Tibial nerve (tissue), 4 donors: ENCODE results near the gene FAM167B.

Source experiments
- CTCF ChIP-seq, 5 experiments: fragments of 200-600 bp in 3 of 5; fragments of 450-650 bp in 2 of 5; sonication (generic) in 3 of 5; IDR thresholded peaks; one replicate each; pipeline ENCODE4 v1.5.1; 2016 to 2019; ENCODE audit warnings: antibody characterized with exemption in 5 of 5, mild to moderate bottlenecking in 3 of 5, moderate library complexity in 2 of 5
- EP300 ChIP-seq, 2 donors: sonication (generic); formaldehyde crosslinking; IDR thresholded peaks; one replicate each; pipeline ENCODE4 v1.6.1; 2017; ENCODE audit warnings: antibody characterized with exemption in 2 of 2, mild to moderate bottlenecking in 1 of 2
- POLR2A ChIP-seq, 2 donors: fragments of 450-650 bp; IDR thresholded peaks; one replicate each; pipeline ENCODE4 v1.6.1; 2017; ENCODE audit warnings: antibody characterized with exemption in 2 of 2, mild to moderate bottlenecking in 2 of 2, moderate library complexity in 2 of 2

GRCh38 chr1:32199717-32200072, 47.3 kb upstream of the FAM167B start:
- no peak for TF ChIP-seq CTCF (IDR thresholded peaks at IDR 0.05)
- no peak for TF ChIP-seq POLR2A (IDR thresholded peaks at IDR 0.05)
- TF ChIP-seq EP300 (IDR thresholded peaks at IDR 0.05): no peak
